Pulmonary artery endothelial cell (primary cell): ENCODE data around the gene GHRH. TPM values are rescaled to one million over a fixed set of nuclear protein-coding genes. Genes with fewer than 3 reads are reported as not detected.

Experiments
- DNase-seq: peaks from one replicate; pipeline ENCODE4 v3.0.0-alpha.2; 2011; ENCODE audit warnings: low read depth, low spot score
- total RNA-seq: library from RNA; depleted of rRNA; stranded (reverse); fragments of >200 nt; gene quantifications from 2 replicates; pipeline ENCODE4 v1.2.3, GENCODE V29; 2014

GHRH gene
- total RNA-seq, 1 donor from 2014 or later: not detected

DNA sequence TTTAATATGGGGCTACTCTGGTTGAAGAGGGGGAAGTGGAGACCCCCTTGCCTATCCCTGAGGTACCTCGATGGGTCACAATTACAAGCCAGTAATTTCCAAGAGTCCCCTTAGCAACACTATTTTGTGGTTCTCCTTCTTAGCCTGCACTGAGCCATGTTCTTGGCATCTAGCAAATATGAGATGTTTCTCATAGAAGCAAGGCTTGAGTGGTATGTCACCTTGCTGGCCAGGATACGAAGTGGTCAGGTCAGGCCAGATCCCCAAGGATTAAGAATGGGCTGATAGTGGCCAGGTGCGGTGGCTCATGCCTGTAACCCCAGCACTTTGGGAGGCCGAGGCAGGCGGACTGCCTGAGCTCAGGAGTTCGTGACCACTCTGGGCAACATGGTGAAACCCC is 2.1 kb upstream of the GHRH start:
- DNase-seq: no peak

DNA sequence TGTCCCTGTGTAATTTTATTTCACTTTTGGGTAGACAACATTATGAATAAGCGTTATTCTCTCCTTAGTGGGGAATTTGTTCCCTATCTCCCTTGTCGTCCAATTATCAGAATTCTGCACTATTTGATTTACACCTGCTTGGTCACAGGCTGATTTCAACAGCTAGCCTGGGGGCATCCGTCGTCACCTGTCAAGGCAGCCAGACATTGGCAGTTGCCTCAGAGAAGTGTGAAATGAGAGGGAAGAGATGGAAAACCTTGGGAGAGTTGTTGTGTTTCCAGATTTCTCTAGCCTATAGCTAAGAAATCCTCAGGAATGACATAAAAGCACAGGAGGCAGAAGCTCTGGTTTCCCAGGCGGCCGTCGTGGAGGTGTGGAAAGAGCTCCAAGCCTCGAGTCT is 891 bp upstream of the GHRH start:
- DNase-seq: no peak

DNA sequence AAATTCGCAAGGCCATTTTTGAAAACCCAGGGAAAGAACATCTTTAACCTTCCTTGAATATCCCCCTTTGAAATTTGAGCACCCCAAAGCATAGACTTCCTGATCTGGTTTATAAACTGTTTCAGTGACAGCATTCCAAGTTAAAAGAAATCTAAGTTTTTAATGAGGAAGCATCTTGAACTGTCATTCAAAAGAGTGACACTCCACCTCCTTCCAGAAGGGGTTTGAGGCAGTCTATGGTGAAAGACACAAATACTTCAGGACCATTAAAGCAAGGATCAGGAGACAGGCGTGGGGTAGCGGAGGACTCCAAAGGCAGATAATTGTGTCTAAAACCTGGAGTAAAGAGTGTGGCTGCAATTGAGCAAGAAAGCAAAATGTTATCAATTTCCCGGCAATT is 691 bp downstream of the GHRH start:
- DNase-seq: no peak

DNA sequence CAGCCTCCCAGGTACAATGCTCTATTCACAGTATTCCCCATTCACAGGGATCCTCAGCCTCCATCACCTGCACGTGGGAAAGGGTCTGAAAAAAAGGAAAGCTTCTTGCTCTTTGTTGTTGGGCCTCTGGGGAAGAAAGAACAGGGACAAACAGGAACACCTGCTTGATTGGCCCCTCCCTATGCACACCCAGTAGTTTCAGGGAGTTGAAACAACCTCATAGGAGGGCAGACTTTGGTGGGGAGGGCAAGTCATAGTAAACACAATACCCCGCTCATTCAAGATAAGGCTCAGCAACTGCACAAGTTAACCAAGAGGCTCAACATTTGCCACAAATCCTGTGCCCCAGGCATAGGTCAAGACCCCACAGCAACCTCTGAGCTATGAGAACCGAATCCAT is 1.7 kb downstream of the GHRH start:
- no peak for DNase-seq

DNA sequence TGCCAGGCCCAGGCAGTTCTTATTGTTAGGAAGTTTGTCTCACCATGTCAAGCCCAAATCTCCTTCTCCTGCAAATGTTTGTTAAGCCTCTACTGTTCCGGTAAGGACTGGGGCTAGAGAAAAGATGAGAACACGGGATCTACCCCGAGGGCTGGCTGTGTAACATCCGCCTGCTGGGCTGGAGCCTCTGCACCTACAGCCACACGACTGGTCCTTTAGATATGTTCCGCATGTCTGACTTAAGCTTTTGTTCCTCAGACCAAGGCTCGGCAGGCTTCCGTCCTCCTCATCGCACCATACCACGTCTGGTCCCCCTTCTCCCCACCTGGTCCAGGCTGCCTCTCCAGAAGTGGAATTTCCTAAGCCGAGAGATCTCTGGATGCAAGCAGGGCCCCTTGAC is 2.6 kb downstream of the GHRH start:
- no peak for DNase-seq

DNA sequence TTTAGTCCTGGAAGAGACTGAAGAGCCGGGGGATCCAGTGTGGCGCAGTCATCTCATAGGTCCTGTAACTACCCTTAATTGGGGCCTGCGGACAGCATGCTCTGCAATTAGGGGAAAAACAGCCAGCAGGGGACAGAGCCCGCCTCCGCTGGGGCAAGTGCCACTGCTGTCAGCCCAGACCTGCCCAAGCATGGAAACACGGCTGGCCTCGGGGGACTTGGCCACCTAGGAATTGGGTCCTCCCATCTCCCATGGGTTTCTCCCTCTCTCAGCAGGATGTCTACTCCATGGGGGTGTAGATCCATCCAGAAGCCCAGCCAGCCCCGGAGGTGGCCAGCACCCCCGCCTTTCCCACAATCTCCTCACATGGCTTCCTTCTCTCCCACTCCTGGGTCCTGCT is 3.6 kb downstream of the GHRH start:
- no peak for DNase-seq

DNA sequence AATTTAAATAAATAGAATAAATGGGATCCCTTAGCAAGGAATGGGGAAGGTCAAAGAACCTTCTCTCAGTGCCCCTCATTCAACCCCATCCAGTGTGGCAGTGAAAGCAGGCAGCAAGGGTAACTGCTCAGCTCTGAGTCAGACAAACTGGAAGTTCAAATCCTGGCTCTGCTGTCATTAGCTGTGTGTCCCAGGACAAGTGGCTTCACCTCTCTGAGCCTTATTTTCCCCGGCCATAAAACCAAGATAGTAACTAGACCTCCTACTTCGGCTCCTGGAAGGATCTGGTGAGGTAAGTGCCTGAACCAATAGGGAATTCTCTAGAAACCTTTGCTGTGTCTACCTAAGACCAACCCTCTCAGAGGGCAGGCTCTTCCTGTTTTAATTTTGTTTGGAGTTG is 4.1 kb downstream of the GHRH start:
- no peak for DNase-seq

DNA sequence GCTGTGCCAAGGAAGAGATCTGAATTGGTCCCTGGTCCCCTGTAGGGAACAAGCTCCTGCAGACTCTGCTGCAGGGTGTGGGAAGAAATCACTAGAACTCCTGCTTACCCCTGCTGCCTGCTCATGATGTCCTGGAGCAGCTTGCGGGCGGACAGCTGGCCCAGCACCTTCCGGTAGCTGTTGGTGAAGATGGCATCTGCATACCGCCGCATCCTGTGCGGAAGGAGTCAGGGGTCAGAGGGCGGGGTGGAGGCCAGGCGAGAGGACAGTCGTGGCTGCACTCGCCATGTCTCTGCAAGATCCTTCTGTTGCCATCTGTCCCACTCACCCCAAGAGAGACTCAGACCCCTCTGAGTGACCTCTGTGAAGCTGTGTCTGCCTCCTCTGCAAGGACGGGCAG is 5.3 kb downstream of the GHRH start:
- no peak for DNase-seq

DNA sequence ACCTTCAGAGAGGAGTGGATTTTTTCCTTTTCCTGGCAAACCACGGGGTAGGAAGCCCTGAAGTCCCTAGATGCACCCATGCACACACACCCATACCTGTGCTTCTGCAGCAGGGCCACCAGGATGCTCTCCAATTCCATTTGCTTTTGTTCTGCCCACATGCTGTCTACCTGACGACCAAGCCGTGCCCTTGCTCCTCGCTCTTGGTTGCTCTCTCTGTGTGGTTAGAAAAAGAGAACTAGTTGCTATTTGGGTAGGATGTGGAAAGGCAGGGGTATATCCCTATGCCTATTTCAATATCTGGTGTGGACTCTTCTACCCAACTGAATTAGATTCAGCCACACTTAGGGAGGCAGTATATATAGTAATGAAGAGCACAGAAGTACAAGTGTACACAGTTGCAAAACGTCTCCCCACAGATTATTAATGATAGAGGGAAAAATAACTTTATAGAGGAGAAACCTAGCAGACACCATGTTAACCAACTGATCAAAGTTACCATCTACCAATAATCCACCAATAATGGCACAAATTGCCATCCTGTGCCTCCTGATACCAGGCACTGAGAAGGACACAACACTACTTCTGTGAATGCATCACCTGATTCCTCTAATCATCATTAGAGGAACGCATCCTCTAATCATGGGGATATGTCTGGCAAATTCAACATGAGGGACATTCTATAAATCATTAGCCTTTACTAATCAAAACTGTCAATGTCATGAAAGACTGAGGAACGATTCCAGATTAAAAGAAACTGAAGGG is 7.3 kb downstream of the GHRH start:
- no peak for DNase-seq

DNA sequence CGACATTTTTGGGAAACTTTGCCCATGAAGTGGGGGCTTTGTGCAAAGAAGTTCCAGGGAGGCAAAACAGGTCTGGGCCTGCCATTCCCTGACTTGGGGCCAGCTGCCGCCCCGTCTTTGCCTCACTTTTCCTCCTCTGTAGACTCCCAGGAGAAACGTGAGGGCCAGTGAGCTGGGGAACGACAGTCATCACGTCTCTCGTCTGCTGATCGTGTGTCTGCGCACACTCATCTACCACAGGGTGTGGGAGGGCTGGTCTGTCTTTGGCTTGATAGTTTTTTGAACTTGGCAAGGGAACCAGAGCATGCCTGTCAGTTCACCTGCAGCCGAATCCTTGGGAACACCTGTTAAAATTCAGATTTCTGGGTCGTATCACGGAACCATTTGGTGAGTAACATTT is 8.5 kb downstream of the GHRH start:
- no peak for DNase-seq

DNA sequence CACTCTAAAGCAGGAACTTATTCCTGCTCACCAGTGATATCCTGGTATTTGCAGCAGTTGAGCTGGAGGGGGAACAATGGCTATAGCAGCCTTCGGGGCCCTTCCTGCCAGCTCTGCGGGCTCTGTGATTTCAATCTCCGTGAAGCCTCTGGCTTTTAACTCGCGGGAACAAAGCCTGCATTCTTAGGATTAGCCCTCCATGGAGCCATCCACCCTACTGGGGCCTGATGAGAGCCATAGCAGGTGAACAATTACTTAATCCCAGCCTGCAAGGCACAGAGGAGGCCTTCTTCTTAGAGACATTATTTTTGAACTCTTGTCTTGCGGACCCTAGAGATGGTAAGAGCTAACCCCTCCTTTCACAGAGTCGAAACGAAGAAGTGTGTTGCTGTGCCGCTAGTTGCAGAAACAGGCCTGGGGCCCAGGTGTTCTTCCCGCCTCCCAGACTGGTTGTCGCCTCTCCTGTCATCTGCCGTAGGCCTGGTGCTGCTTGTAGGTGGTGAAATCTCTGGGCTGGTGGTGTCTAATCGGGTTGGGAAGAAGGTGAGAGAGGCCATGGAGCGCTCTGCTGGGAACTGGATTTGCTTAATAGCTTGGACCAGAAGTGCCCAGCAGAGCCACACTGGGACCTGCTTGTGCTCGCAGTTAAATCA is 9.7 kb downstream of the GHRH start:
- no peak for DNase-seq

DNA sequence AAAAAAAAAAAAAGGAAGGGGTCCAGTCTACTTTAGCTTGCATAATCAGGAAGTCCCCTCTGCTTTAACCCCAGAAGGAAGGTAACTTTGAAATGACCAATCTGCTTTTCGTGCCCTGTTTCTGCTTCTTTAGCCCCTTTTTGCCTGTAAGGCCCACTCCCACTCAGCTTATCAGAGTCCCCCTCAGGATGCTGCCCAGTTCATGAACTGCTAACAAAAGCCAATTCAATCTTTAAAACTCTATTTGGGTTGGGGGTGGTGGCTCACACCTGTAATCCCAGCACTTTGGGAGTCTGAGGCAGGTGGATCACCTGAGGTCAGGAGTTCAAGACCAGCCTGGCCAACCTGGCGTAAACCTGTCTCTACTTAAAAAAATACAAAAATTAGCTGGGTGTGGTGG is 12.3 kb downstream of the GHRH start:
- DNase-seq: no peak

DNA sequence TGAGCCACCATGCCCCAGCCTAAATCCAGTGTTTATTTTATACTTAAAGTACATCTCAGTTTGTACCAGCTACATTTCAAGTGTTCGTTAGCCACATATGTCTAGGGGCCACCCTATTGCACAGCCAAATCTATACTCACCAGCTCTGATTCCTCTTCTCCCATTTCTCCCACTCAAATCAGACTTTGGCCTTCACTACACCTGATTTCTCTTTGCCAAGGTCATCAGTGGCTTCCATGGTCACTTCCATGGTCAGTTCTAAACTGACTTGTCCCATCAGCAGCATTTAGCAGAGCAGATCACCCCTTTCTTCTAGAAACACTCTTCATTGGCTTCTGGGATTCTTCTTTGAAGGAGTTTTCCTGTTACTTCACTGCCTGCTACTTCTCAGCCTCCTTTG is 14.1 kb downstream of the GHRH start:
- DNase-seq: no peak

DNA sequence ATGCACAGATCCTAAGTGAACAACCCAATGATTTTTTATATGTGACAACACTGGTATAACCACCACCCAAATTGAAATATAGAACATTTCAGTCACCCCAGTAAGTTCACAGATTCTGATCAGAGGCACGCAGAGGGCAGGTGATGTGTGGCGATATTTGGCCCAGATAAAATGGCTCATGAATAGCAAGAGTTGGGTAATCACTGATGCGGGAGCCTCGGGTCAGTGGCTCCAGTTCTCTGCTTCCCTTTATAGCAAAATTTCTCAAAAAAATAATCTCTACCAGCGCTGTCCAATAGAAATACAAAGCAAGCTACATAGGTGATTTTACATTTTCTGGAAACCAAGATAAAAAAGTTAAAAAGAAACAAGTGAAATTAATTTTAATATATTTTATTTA is 14.9 kb downstream of the GHRH start:
- DNase-seq: no peak

DNA sequence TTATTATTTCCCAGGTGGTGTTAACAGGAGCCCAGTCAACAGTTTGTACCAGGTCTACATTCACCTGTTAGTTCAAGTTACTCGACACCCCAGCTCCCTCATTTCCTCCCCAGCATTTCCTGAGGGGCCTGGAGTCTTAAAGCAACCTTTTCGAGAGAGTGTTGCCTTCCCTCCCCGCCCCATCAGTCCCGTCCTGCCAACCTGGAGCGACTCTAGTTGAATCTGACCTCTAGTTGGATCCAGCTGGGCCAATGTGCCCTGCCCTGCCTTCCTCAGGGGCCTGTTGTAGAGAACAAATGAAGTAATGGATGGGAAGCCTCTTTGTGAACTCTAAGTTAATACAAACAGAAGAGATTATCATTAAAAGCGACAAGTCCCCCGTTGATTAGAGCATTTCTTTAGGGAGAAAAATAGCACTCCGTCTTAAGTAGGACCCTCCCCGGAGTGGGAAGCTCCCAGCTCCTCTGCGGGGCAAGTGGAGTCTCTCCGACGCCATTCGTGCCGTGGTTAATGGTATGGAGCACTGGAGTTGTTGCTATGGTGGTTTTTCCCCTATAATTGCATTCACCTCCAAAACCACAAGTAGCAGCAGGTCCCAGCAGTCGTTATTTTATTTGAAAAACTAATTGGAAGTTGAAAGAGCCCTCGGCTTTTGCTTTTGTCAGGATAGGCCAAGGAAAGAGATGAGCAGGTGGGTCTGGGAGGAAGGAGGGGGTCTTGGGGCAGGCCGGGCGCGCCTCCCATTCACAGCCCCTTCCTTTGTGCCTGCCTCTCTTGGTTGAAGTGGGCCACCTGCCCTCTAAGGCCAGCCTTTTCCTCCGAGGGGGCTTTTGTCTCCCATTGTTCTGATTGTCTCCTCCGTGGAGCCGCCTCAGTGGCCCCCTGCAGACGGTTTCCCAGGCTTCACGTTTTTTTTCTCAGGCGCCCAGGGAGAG is 16.1 kb downstream of the GHRH start:
- DNase-seq: no peak

DNA sequence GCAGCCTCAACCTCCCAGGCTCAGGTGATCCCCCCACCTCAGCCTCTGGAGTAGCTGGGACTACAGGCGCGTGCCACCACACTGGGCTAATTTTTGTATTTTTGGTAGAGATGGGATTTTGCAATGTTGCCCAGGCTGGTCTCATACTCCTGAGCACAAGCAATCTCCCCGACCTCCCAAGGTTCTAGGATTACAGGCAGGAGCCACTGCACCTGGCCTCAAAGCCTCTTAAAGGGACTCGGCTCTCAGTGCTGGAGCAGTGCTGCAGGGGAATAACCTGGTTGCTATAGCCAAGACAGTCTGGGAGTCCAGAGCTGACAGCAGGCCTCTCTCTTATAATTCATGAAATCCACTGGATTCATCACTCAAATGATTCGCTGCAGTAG is 17.0 kb downstream of the GHRH start:
- no peak for DNase-seq

DNA sequence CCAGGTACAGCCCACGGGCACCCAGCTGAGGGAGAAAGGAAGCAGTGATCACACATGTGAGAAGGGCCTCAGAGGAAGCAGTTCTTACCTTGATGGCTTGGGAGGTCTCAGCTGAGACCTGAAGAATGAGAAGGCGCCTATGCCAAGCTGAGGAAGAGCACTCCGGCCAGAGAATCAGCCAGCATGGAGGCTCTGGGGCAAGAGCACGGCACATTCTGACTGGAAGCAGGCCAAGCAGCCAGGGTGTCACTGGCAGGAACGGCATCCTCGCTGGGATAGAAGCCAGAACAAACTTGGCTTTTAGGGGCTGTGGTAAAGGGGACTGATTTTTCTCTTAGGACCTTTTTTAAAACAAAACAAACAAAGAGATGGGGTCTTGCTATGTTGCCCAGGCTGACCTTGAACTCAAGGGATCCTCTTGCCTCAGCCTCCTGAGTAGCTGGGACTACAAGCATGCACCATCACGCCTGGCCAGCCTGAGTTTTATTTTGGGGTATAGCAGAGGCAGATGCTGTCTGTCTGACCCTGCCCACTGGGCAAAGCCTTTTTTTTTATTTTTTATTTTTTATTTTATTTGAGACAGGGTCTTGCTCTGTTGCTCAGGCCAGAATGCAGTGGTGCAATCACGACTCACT is 17.6 kb downstream of the GHRH start:
- DNase-seq: no peak

DNA sequence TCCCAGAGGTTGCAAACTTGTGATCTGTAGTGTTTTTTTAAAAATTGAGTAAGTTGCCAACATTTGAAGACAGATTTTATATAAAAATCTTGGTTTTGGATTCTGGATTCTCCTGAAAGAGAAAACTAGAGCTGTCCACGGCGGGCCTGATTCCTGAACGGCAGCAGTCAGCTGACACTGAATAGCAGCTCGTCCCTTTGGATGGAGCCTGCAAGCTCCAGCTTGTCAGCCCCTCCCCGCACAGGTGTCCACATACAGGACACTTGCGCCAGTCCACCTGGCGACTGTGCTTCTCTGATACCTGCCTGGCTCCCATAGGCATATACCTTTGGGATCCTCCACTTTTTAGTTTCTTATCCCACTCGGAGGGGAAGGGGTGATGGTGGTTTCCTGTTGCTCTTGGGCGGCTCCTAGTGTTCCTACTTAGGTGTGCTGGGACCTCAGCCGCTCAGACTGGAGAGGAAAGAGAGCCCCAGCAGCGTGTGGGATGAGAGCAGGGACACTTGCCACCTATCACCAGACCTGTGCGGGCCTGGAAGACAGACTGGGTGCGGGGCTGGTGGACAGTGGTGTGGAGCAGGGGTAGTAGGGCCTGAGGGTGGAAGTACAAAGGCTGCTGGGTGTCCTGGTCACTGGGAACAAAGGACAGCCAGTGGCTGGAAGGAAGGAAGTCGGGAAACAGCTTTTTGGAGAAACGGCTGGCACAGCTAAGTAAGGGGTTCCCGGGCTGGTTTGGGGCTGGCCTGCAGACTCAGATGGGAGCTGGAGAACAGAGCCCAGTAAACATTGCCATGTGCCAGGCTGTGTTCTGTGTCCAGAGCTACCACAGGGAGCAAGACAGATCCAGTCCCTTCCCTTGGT is 18.3 kb downstream of the GHRH start:
- no peak for DNase-seq

DNA sequence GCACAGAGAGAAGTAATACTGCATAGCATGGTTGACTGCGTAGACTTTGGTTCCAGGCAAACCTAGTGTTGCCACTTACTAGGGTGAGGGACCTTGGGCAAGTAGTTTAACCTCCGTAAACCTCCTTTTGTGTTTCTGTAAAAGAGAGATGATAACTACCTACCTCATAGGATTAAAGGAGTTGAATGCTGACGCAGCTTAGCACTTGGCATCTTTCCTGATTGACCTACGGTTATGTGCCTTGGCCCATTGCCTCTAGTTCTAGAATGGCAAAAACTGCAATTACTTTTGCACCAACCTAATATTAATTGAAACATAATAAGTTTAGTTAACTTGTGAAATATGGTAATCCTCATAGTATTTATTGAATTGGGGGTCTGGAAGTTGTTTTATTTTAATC is 19.1 kb downstream of the GHRH start:
- no peak for DNase-seq

DNA sequence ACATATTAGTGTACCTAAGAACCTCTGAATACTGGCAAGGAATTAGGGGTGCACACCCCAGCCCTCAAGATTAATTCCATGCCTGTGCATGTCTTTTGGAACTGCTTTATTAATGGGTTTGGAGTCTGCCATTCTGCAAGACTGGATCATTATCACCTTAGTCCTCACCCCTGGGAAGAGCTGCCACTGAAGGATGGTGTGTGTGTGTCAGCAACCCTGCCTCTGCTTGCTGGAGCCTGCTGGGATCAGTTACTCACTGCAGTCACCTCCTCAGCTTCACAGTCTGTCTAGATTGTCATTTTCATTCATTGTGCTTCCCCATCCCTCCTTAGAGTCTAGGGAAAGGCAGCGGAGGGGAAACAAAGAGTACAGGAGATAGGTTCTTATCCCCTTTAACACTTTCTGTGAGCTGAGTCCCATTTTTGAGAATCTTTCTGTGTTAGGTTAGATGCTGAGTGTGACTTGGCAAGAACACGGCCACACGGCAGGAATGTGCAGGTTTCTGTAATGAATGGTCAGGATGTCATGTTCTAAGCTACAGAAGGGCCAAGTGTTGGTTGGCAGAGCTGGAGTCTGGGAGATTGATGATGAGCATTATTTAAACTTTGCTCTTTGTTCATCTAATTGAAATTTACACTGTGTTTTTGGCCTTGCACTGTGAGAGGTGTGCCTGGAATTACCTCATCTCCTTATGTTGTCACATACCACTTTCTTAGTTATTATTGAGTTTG is 21.1 kb downstream of the GHRH start:
- no peak for DNase-seq
